ENCODE measurements around the gene ACOX3. TPM values are rescaled to one million over a fixed set of nuclear protein-coding genes. Genes with fewer than 3 reads are reported as not detected.
A peak's percentile ranks its signal among the peaks of the same experiment; 100 is the strongest.

The ACOX3 gene
- total RNA-seq, 4 donors from 2014 or later, result 19.0 to 32.9 (median 22.1) TPM

GRCh38 chr4:8391071-8391470 lies 49.5 kb downstream of the ACOX3 start:
- peak overlapping the region; percentile 78 to 87 (median 79) for H3K27ac ChIP-seq
- TF ChIP-seq POLR2A (IDR thresholded peaks at IDR 0.05) (no peak), CTCF (IDR thresholded peaks at IDR 0.05 in 4 of 5, conservative IDR thresholded peaks at IDR 0.05 in 1 of 5) (no peak)

DNA sequence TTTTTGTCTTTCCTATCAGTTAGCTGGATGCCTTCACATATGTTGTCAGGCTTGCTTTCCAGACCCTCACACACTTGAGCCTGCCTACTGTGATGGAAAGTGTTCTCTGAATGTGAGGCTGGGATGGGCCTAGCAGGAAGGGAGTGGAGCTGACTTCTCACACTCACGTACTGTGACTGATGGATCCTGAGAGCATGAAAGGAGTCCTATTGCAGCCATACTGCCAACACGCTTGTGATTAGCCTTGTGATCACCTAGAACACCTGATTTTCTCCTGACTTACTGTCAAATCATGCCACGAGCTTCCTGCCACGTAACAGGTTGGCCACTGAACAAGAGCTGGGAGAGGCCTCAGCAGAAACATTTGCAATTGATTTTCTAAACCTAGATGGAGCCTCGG lies 49.9 kb downstream of the ACOX3 start:
- TF ChIP-seq POLR2A (IDR thresholded peaks at IDR 0.05) (no peak), CTCF (IDR thresholded peaks at IDR 0.05 in 4 of 5, conservative IDR thresholded peaks at IDR 0.05 in 1 of 5) (no peak)
- in situ Hi-C loops (cut with MboI; ENCODE audit: low sequenced_read_pairs in 4 of 4), result loop anchor here in 1 of 4 donors (10.0 kb wide), 1 partner anchor 66 kb away; no protein-coding TSS in a partner anchor
- Histone ChIP-seq H3K27me3 (no peaks in the 10 kb centered on the region), H3K9me3 (no peaks in the 10 kb centered on the region), H3K36me3 (peaks cover 0 to 36% of the 10 kb centered on the region in 2 donors), H3K4me3 (no peak overlapping the region), H3K27ac (peak overlapping the region in 3 of 4 donors; percentile 78 to 87 (median 79)), H3K4me1 (peaks cover 42 to 48% of the 10 kb centered on the region in 2 donors)
- DNase-seq, result peak; percentile 49 to 55
- intact Hi-C loops (cut with DNase I; ENCODE audit: low total_unique reads), result loop anchor here (5.0 kb wide), 1 partner anchor 58 kb away; no protein-coding TSS in a partner anchor
- peak; percentile 16 to 56 for ATAC-seq

More at GRCh38 chr4:8391071-8391470, 49.5 kb downstream of the ACOX3 start:
- in situ Hi-C loops (cut with MboI; ENCODE audit: low sequenced_read_pairs in 4 of 4), result loop anchor here in 1 of 4 donors (10.0 kb wide), 1 partner anchor 66 kb away; no protein-coding TSS in a partner anchor
- ATAC-seq, result no peak
- H3K4me3 ChIP-seq, result no peak overlapping the region
- DNase-seq, result no peak
- peaks cover 42 to 48% of the 10 kb centered on the region in 2 donors for H3K4me1 ChIP-seq
- no peaks in the 10 kb centered on the region for H3K9me3 ChIP-seq
- no peaks in the 10 kb centered on the region for H3K27me3 ChIP-seq
- intact Hi-C loops (cut with DNase I; ENCODE audit: low total_unique reads), result loop anchor here (5.0 kb wide), 1 partner anchor 59 kb away; no protein-coding TSS in a partner anchor
- H3K36me3 ChIP-seq, result peaks cover 0 to 34% of the 10 kb centered on the region in 2 donors

DNA sequence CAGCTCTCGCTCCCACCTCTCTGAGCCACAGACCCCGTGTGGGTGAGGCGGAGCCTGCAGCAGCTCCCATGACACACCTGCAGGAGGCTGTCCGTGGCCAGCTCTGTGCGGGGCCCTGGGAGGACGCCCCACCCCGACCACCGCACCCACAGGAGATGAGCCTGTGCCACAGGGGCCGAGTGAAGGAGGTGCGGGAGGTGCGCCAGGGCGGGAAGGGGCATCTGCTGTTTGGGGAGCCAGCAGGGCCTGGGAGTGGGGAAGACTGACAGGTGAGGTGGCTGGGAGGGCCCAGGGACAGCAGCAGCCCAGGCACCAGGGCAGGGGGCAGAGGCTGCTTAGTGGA lies 52.0 kb downstream of the ACOX3 start:
- ATAC-seq (no peak), DNase-seq (no peak)
- peaks cover 0 to 36% of the 10 kb centered on the region in 2 donors for H3K36me3 ChIP-seq
- H3K4me3 ChIP-seq, result no peak overlapping the region
- H3K9me3 ChIP-seq, result no peaks in the 10 kb centered on the region
- in situ Hi-C loops (cut with MboI; ENCODE audit: low sequenced_read_pairs in 4 of 4) (no loop called here), intact Hi-C loops (cut with DNase I; ENCODE audit: low total_unique reads) (no loop called here)
- TF ChIP-seq POLR2A (IDR thresholded peaks at IDR 0.05) (no peak), CTCF (IDR thresholded peaks at IDR 0.05 in 4 of 5, conservative IDR thresholded peaks at IDR 0.05 in 1 of 5) (no peak)
- no peak overlapping the region for H3K27ac ChIP-seq
- no peaks in the 10 kb centered on the region for H3K27me3 ChIP-seq
- H3K4me1 ChIP-seq, result peaks cover 34 to 40% of the 10 kb centered on the region in 2 donors

GRCh38 chr4:8387615-8388527 lies 52.7 kb downstream of the ACOX3 start:
- Histone ChIP-seq H3K36me3 (peaks cover 0 to 36% of the 10 kb centered on the region in 2 donors), H3K27me3 (no peaks in the 10 kb centered on the region), H3K9me3 (no peaks in the 10 kb centered on the region), H3K27ac (no peak overlapping the region), H3K4me3 (no peak overlapping the region), H3K4me1 (peaks cover 29 to 34% of the 10 kb centered on the region in 2 donors)
- TF ChIP-seq CTCF (IDR thresholded peaks at IDR 0.05 in 4 of 5, conservative IDR thresholded peaks at IDR 0.05 in 1 of 5), result no peak
- no peak for TF ChIP-seq POLR2A (IDR thresholded peaks at IDR 0.05)
- ATAC-seq, result no peak
- intact Hi-C loops (cut with DNase I; ENCODE audit: low total_unique reads), result no loop called here
- in situ Hi-C loops (cut with MboI; ENCODE audit: low sequenced_read_pairs in 4 of 4), result no loop called here
- DNase-seq, result no peak
